Measurements from ENCODE around the gene C17orf100. TPM values are rescaled to one million over a fixed set of nuclear protein-coding genes. Genes with fewer than 3 reads are reported as not detected.

The C17orf100 gene
- 1 to 10 TPM in 1 of 2 experiments, under 1 TPM in 1; 0.99 to 1.2 TPM for total RNA-seq

- DNase-seq: peak; percentile 96
- intact Hi-C loops (cut with micrococcal nuclease): loop anchor here (1.0 to 5.0 kb wide), 5 partner anchors 11 to 1069 kb away; partner anchors contain the start of genes KIAA0753, NLRP1 and XAF1
- H3K4me1 Mint-ChIP-seq (ENCODE audit: low read depth): peaks cover 63% of the 10 kb centered on the region
- no peaks in the 10 kb centered on the region for H3K27me3 Mint-ChIP-seq (ENCODE audit: low read depth)
- peak within 1 kb of the TSS; percentile 96 for H3K27ac Mint-ChIP-seq
- no peaks in the 10 kb centered on the region for H3K9me3 Mint-ChIP-seq
- CTCF ChIA-PET: interaction anchor here (1.1 kb wide), 1 partner anchor 13 kb away, joined by 3 read pairs; no protein-coding TSS in a partner anchor
- H3K36me3 Mint-ChIP-seq (ENCODE audit: low read depth): peaks cover 19% of the 10 kb centered on the region
- H3K4me3 Mint-ChIP-seq: peak within 1 kb of the TSS; percentile 96
These were observed at the start of gene C17orf100, which contains the start of gene MED31 for GRCh38 chr17:6651354-6651918. TSS of gene C17orf100 (plus strand) at chr17:6651762. CDS start at chr17:6651914, 152 bp downstream. TSS of gene MED31 (minus strand) at chr17:6651605. CDS start at chr17:6651528, 77 bp downstream.

- CTCF ChIA-PET: interaction anchor here (0.9 kb wide), 1 partner anchor 68 kb away, joined by 3 read pairs; no protein-coding TSS in a partner anchor
- H3K4me3 Mint-ChIP-seq: no peak overlapping the region
- H3K4me1 Mint-ChIP-seq (ENCODE audit: low read depth): no peaks in the 10 kb centered on the region
- peaks cover 26% of the 10 kb centered on the region for H3K36me3 Mint-ChIP-seq (ENCODE audit: low read depth)
- no peaks in the 10 kb centered on the region for H3K9me3 Mint-ChIP-seq
- H3K27ac Mint-ChIP-seq: no peak overlapping the region
- DNase-seq: no peak
- H3K27me3 Mint-ChIP-seq (ENCODE audit: low read depth): no peaks in the 10 kb centered on the region
- intact Hi-C loops (cut with micrococcal nuclease): no loop called here
These were observed 49.4 kb upstream of the C17orf100 start for GRCh38 chr17:6602141-6602540.

- H3K27ac Mint-ChIP-seq: no peak overlapping the region
- no peak for DNase-seq
- no peak overlapping the region for H3K4me3 Mint-ChIP-seq
- intact Hi-C loops (cut with micrococcal nuclease): no loop called here
- H3K4me1 Mint-ChIP-seq (ENCODE audit: low read depth): no peaks in the 10 kb centered on the region
- CTCF ChIA-PET: no interaction called here
- no peaks in the 10 kb centered on the region for H3K27me3 Mint-ChIP-seq (ENCODE audit: low read depth)
- H3K9me3 Mint-ChIP-seq: no peaks in the 10 kb centered on the region
- peaks cover 25% of the 10 kb centered on the region for H3K36me3 Mint-ChIP-seq (ENCODE audit: low read depth)
These were observed 47.7 kb upstream of the C17orf100 start for GRCh38 chr17:6603744-6604325.

- H3K9me3 Mint-ChIP-seq: no peaks in the 10 kb centered on the region
- peaks cover 23% of the 10 kb centered on the region for H3K36me3 Mint-ChIP-seq (ENCODE audit: low read depth)
- CTCF ChIA-PET: no interaction called here
These were observed 46.4 kb upstream of the C17orf100 start for GRCh38 chr17:6605142-6605541.

GRCh38 chr17:6608321-6608720 is 43.2 kb upstream of the C17orf100 start:
- peaks cover 14% of the 10 kb centered on the region for H3K36me3 Mint-ChIP-seq (ENCODE audit: low read depth)
- DNase-seq: no peak
- intact Hi-C loops (cut with micrococcal nuclease): no loop called here
- no peaks in the 10 kb centered on the region for H3K27me3 Mint-ChIP-seq (ENCODE audit: low read depth)
- H3K4me1 Mint-ChIP-seq (ENCODE audit: low read depth): no peaks in the 10 kb centered on the region
- no peak overlapping the region for H3K27ac Mint-ChIP-seq
- CTCF ChIA-PET: interaction anchor here (1.2 kb wide), 1 partner anchor 9 kb away, joined by 3 read pairs; no protein-coding TSS in a partner anchor
- H3K4me3 Mint-ChIP-seq: no peak overlapping the region
- H3K9me3 Mint-ChIP-seq: no peaks in the 10 kb centered on the region

More at GRCh38 chr17:6605142-6605541, 46.4 kb upstream of the C17orf100 start:
- intact Hi-C loops (cut with micrococcal nuclease): no loop called here
- H3K4me3 Mint-ChIP-seq: no peak overlapping the region
- no peaks in the 10 kb centered on the region for H3K4me1 Mint-ChIP-seq (ENCODE audit: low read depth)
- no peak for DNase-seq
- H3K27ac Mint-ChIP-seq: no peak overlapping the region
- no peaks in the 10 kb centered on the region for H3K27me3 Mint-ChIP-seq (ENCODE audit: low read depth)

- DNase-seq: no peak
- no peak overlapping the region for H3K4me3 Mint-ChIP-seq
- no peak overlapping the region for H3K27ac Mint-ChIP-seq
- peaks cover 3% of the 10 kb centered on the region for H3K4me1 Mint-ChIP-seq (ENCODE audit: low read depth)
- intact Hi-C loops (cut with micrococcal nuclease): no loop called here
- no peaks in the 10 kb centered on the region for H3K27me3 Mint-ChIP-seq (ENCODE audit: low read depth)
- CTCF ChIA-PET: no interaction called here
- peaks cover 20% of the 10 kb centered on the region for H3K36me3 Mint-ChIP-seq (ENCODE audit: low read depth)
- no peaks in the 10 kb centered on the region for H3K9me3 Mint-ChIP-seq
These were observed 41.6 kb upstream of the C17orf100 start for GRCh38 chr17:6610011-6610410.

GRCh38 chr17:6611231-6611630 is 40.3 kb upstream of the C17orf100 start:
- Mint-ChIP-seq H3K27me3 (ENCODE audit: low read depth) (no peaks in the 10 kb centered on the region), H3K4me3 (no peak overlapping the region), H3K4me1 (ENCODE audit: low read depth) (peaks cover 3% of the 10 kb centered on the region), H3K9me3 (no peaks in the 10 kb centered on the region), H3K36me3 (ENCODE audit: low read depth) (peaks cover 20% of the 10 kb centered on the region), H3K27ac (no peak overlapping the region)
- intact Hi-C loops (cut with micrococcal nuclease): no loop called here
- CTCF ChIA-PET: no interaction called here
- no peak for DNase-seq

- intact Hi-C loops (cut with micrococcal nuclease): no loop called here
- H3K4me3 Mint-ChIP-seq: no peak overlapping the region
- no peak for DNase-seq
- H3K27ac Mint-ChIP-seq: no peak overlapping the region
- H3K27me3 Mint-ChIP-seq (ENCODE audit: low read depth): no peaks in the 10 kb centered on the region
- no peaks in the 10 kb centered on the region for H3K4me1 Mint-ChIP-seq (ENCODE audit: low read depth)
- CTCF ChIA-PET: no interaction called here
- no peaks in the 10 kb centered on the region for H3K9me3 Mint-ChIP-seq
- H3K36me3 Mint-ChIP-seq (ENCODE audit: low read depth): peaks cover 12% of the 10 kb centered on the region
These were observed 27.6 kb upstream of the C17orf100 start for GRCh38 chr17:6623941-6624340.

GRCh38 chr17:6626616-6627015 is 24.9 kb upstream of the C17orf100 start:
- Mint-ChIP-seq H3K4me1 (ENCODE audit: low read depth) (peaks cover 2% of the 10 kb centered on the region), H3K27ac (no peak overlapping the region), H3K4me3 (no peak overlapping the region), H3K27me3 (ENCODE audit: low read depth) (no peaks in the 10 kb centered on the region), H3K9me3 (no peaks in the 10 kb centered on the region), H3K36me3 (ENCODE audit: low read depth) (peaks cover 14% of the 10 kb centered on the region)
- CTCF ChIA-PET: interaction anchor here (0.6 kb wide), 1 partner anchor 301 kb away, joined by 5 read pairs; no protein-coding TSS in a partner anchor
- no peak for DNase-seq
- intact Hi-C loops (cut with micrococcal nuclease): no loop called here

GRCh38 chr17:6627019-6627418 is 24.5 kb upstream of the C17orf100 start:
- no peaks in the 10 kb centered on the region for H3K27me3 Mint-ChIP-seq (ENCODE audit: low read depth)
- H3K4me3 Mint-ChIP-seq: no peak overlapping the region
- intact Hi-C loops (cut with micrococcal nuclease): no loop called here
- H3K27ac Mint-ChIP-seq: no peak overlapping the region
- no peak for DNase-seq
- no peaks in the 10 kb centered on the region for H3K9me3 Mint-ChIP-seq
- CTCF ChIA-PET: interaction anchor here (0.6 kb wide), 1 partner anchor 302 kb away, joined by 5 read pairs; no protein-coding TSS in a partner anchor
- H3K36me3 Mint-ChIP-seq (ENCODE audit: low read depth): peaks cover 14% of the 10 kb centered on the region
- H3K4me1 Mint-ChIP-seq (ENCODE audit: low read depth): peaks cover 2% of the 10 kb centered on the region

- Mint-ChIP-seq H3K4me1 (ENCODE audit: low read depth) (peaks cover 2% of the 10 kb centered on the region), H3K9me3 (no peaks in the 10 kb centered on the region), H3K36me3 (ENCODE audit: low read depth) (peaks cover 34% of the 10 kb centered on the region), H3K4me3 (no peak overlapping the region), H3K27me3 (ENCODE audit: low read depth) (no peaks in the 10 kb centered on the region), H3K27ac (no peak overlapping the region)
- CTCF ChIA-PET: no interaction called here
- DNase-seq: no peak
- intact Hi-C loops (cut with micrococcal nuclease): no loop called here
These were observed 21.2 kb upstream of the C17orf100 start for GRCh38 chr17:6630390-6630789.

- Mint-ChIP-seq H3K9me3 (no peaks in the 10 kb centered on the region), H3K4me1 (ENCODE audit: low read depth) (peaks cover 2% of the 10 kb centered on the region), H3K27me3 (ENCODE audit: low read depth) (no peaks in the 10 kb centered on the region), H3K36me3 (ENCODE audit: low read depth) (peaks cover 36% of the 10 kb centered on the region), H3K4me3 (no peak overlapping the region), H3K27ac (no peak overlapping the region)
- intact Hi-C loops (cut with micrococcal nuclease): no loop called here
- no peak for DNase-seq
- CTCF ChIA-PET: no interaction called here
These were observed 19.0 kb upstream of the C17orf100 start for GRCh38 chr17:6632530-6632929.

GRCh38 chr17:6633263-6633662 is 18.3 kb upstream of the C17orf100 start:
- no peaks in the 10 kb centered on the region for H3K27me3 Mint-ChIP-seq (ENCODE audit: low read depth)
- peaks cover 8% of the 10 kb centered on the region for H3K4me1 Mint-ChIP-seq (ENCODE audit: low read depth)
- no peak overlapping the region for H3K4me3 Mint-ChIP-seq
- intact Hi-C loops (cut with micrococcal nuclease): no loop called here
- H3K36me3 Mint-ChIP-seq (ENCODE audit: low read depth): peaks cover 33% of the 10 kb centered on the region
- no peaks in the 10 kb centered on the region for H3K9me3 Mint-ChIP-seq
- H3K27ac Mint-ChIP-seq: peak overlapping the region; percentile 4
- DNase-seq: no peak
- CTCF ChIA-PET: no interaction called here

Data from activated naive CD4-positive, alpha-beta T cell treated with anti-CD3 and anti-CD28 coated beads for 36 hours (primary cell).